GM12872 (cell line): ENCODE measurements around the gene ITPKB.

Experiments used
- CTCF ChIP-seq: IDR thresholded peaks from 3 replicates; pipeline ENCODE4 v1.5.1; 2011; ENCODE audit warnings: low read depth, mild to moderate bottlenecking, low read length, moderate library complexity; ENCODE audit not compliant: insufficient read depth

Gene ITPKB

GRCh38 chr1:226584164-226584563 is 154.9 kb downstream of the ITPKB start:
- TF ChIP-seq CTCF = no peak

GRCh38 chr1:226582966-226583365 is 156.1 kb downstream of the ITPKB start:
- TF ChIP-seq CTCF = no peak
